GM18867 (cell line): ENCODE data around the gene UBALD1.
"Not testable (repeated sequence)": the region's sequence is repeated elsewhere in the genome, so short reads cannot be mapped to it uniquely, and the experiment has no call there.

Source experiments
- ATAC-seq: cut with Tn5 transposase; IDR thresholded peaks from one replicate; pipeline ENCODE4 v1.9.1; 2021; ENCODE audit warnings: mild to moderate bottlenecking, moderate library complexity; ENCODE audit not compliant: unreplicated experiment

The UBALD1 gene

DNA sequence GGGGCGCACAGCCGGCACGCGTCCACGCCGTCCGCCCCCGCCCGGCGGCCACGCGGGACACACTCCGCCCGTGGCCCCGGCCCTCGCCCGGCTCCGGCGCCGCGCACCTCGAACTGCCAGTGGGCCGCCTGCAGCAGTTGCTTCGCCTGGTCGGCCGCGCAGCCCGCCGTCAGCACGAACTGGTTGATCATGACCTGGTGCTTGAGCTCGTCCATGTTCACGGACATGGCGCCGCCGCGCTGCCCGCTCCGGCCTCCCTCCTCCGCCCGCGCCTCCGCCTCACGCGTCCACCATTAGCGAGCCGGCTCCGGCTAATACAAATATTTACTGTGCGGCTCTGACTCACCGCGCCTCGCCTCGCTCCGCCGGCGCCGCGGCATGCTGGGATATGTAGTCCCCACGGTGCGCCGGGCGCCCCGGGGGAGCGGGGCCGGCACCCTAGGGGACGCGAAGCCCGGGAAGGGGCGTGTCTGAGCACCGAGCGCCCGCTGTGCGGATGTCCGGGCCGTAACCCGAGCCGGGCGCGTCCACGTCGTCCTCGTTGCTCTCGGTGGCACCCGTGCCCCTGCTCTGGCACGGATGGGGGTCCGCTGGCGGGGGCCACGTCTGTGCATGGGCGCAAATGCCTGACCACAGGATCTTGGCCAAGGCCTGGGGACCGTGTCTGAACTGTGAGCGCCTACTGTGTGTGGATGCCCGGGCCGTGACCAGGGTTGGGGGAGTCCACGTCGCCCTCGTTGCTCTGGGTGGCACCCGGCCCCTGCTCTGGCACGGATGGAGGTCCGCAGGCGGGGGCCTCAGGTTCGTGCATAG is at the start of gene UBALD1:
TSS of gene UBALD1 (minus strand) at position 318 of the 813 bp plus-strand sequence. CDS start at position 227, 91 bp downstream.
- peak; percentile 51 for ATAC-seq

DNA sequence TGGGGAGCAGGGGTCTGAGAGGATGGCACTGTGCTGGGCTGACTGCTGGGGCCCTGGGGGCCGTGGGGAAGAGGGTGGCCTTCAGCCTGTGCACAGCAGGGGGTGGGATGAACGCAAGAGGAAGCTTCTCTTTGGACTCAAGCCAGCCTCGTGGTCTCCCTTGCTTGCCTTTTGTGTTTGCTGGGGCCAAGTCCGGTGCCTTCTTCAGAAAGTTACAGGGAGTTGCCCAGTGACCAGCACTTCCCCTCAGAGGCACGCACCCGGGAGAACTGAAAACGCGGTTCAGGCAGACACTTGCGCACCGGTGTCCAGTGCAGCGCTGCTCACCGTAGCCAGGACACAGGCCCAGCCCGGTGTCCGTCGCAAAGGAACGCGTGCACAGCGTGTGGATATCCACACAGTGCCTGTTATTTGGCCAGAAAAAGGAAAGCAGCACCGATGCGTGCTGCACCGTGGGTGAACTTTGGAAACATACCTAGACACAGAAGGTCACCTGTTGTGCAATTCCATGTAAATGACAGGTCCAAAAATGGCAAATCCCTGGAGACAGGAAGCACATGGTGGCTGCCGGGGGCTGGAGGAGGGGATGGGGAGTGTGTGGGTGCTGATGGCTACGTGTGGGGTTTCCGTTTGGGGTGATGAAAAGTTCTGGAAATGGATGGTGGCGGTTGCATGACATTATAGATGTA is 49.2 kb upstream of the UBALD1 start:
- no peak for ATAC-seq

DNA sequence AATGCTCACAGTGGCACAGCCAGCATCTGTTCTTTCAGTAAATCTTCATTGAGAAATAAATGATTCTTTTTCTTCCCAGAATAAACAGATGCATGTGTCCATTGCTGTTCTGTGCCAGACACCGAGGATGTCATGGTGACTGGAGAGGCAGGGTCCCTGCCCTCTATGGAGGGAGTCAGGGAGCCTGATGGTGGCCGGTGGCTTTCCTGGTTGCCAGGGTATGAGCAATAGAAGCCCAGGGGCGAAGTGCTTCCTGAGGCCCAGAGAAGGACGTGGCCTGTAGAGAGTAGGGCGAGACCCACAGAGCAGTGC is 48.7 kb upstream of the UBALD1 start:
- no peak for ATAC-seq

DNA sequence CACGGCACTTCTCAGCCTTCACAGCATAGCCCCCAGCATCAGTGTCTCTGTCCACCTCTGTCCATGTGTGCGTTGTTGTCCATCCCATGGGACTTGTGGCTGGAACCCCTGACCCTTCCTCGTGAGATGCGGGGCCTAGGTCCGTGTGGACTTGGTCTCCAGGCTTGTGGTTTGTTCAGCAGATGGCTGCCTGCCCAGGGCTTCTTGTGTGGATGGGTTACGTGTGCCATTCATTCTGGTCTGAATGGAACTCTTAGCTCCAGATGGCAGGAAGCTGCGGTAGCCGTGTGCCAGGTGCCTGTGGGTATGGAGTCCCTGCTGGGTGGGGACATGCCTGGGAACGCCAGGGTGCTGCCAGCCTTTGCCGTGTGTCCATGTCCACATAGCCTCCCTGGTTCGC is 47.0 kb upstream of the UBALD1 start:
- ATAC-seq, result no peak

DNA sequence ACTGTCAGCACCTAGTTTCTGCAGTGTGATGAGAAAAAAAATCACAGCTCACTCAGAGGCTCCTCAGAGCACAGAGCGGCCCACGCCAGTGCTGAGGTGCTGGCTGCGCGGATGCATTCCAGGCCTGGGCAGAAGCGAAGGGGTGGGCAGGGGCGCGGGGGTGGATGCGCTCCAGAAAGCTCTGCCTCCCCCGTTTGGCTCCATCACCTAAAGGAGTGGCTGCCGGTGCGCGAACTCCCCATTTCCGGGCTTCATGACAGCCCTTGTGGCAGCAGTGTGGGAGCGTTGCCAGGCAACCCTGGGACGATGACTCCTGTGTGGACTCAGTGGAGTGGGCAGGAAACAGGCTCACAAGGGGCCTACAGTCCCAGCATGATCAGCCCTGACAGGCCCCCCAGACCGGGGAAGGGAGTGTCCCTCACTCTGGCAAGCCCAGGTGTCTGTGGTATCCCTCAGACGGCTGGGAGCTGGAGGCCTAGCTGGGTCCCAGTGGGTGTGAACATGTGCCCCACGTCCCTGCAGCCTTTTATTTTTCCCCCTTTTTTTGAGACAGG is 45.8 kb upstream of the UBALD1 start:
- no peak for ATAC-seq

DNA sequence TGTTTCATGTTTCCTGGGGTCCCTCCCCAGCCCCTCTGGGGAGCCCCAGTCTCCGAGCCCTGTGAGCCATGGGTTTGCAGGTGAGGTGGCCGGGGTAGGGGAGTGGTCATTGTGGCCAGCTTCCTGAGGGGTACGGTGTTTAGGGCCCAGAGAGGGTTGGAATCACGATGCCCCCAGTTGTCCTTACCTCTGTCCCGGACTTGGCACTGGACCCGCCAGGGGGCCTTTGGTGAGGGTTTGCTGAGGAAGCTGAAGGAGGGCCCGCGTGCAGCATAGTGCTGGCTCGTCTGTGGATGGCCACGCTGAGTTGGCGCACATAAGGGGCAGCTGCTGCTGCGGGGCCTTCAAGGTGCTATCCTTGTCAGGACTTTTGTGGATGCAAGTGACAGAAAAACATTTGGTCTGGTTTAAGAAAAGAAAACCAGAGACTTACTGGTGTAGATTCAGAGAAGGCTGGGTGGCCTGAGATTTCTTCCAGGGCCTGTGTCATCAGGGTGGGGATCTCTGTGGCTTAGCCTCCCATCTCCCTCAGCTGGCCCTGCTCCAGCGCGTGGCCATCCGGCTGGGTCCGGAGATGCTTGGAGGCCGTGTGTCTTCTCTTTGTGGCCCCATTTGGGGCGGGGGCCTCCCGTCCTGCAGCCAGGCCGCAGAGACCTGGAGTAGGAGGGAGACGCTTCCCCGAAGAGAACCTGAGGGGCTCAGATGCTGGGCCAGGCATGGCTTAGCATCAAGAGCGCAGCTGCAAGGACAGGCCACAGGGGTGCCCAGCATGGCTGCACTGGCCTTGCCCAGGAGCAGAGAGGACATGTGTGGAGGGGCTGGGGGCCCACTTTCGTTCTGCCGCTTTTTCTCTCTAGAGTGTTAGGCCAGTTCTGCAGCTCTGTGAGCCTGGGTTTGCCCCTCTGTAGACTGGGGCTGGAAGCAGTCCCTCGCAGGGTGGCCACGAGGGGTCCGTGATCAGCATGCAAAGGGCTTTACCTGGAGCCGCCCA is 45.0 kb upstream of the UBALD1 start:
- no peak for ATAC-seq

DNA sequence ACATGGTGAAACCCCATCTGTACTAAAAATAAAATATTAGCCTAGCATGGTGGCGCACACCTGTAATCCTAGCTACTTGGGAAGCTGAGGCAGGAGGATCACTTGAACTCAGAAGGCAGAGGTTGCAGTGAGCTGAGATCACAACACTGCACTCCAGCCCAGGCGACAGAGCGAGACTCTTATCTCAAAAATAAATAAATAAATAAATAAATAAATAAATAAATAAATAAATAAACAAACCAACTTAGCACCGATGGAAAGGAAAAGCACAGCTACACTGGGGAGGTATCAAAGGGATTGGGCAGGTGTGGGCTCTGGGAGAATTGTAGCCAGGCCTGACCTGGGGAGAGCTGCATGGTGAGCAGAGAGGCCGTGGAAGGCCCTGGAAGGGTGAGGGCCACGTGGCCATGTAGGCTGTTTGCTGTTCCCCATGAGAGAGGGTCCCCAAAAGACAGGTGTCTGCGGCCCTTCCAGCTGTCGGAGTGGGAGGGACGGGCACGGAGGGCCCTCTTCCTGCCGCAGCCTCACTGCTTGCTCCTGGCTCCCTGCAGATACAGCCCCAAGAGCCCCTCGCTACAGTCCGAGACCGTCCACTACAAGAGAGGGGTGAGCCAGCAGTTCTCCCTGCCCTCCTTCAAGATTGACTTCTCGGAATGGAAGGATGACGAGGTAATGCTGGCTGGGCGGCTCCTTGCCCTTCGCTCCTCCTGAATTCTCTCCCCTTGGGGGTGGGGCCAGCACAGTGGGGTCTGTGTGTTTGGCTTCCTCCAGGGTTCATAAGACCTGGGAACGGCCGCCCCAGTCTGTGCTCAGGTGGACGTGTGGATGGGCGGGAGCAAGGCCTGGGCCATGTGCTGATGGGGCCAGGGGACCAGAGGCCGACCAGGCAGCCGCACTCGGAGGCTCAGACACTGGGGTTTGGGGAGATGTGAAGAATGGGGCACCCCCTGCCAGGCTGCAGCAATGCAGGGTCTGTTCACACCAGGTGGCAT is 42.3 kb upstream of the UBALD1 start:
- no peak for ATAC-seq

DNA sequence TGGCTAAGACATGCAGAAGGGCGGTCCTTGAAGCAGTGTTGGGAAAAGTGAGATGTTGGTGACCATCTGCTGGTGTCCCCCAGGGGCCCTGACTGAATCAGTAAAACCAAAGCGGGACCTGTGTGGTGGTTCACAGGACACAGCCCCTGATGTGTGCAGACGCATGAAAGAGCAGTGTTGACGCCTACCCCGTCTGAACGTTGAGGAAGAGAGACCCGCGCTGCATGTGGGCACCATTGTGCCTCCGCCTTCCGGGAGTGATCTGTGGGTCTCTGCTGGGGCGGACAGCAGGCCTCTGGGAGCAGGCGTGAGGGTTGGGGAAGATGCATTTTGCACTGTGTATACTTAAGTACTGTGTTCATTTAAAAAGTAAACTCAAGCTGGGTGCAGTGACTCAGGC is 41.5 kb upstream of the UBALD1 start:
- no peak for ATAC-seq

DNA sequence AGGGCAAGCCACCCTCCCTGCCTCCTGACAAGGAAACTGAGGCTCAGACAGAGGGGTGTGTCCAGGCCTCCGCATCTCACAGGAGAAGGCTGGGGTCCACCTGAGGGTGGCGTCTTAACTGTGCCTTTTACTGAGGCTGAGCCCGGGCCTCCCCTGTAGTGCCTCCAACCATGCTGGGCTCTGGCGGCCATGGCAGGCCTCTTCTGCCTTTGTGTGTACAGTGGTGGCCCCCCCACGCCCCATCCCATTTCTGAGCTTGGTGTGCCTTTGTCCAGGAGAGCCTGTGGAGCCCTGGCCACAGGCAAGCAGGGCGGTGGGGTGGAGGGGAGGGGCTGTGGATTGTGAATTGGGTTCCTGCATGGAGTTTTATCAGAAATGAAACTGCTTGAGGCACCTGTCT is 41.1 kb upstream of the UBALD1 start:
- no peak for ATAC-seq

DNA sequence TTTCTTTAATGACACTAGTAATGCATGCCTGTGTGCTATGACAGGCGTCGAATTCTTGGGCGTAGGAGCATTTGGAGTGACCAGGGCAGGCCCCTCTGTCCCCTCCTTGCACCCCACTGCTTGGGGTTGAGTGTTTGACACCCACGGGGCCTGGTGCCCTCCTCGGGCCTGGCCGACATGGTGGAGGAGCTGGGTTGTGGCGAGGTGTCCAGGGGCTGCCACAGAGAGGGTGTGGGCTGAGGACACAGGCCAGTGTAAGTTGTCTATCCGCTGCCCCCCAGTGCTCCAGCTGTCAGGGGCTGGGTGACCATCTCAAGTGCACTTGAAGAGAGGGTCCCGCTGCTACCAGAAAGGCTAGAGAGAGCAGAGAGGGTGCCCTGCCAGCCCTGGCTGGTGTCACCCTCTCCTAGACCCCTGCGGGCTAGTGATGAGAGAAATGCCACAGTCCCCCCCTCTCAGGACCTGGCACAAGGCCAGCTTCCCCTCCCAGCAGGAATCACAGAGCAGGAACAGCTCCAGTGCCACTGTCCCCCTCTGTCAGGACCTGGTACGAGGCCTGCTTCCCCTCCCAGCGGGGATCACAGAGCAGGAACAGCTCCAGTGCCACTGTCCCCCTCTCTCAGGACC is 40.4 kb upstream of the UBALD1 start:
- no peak for ATAC-seq

DNA sequence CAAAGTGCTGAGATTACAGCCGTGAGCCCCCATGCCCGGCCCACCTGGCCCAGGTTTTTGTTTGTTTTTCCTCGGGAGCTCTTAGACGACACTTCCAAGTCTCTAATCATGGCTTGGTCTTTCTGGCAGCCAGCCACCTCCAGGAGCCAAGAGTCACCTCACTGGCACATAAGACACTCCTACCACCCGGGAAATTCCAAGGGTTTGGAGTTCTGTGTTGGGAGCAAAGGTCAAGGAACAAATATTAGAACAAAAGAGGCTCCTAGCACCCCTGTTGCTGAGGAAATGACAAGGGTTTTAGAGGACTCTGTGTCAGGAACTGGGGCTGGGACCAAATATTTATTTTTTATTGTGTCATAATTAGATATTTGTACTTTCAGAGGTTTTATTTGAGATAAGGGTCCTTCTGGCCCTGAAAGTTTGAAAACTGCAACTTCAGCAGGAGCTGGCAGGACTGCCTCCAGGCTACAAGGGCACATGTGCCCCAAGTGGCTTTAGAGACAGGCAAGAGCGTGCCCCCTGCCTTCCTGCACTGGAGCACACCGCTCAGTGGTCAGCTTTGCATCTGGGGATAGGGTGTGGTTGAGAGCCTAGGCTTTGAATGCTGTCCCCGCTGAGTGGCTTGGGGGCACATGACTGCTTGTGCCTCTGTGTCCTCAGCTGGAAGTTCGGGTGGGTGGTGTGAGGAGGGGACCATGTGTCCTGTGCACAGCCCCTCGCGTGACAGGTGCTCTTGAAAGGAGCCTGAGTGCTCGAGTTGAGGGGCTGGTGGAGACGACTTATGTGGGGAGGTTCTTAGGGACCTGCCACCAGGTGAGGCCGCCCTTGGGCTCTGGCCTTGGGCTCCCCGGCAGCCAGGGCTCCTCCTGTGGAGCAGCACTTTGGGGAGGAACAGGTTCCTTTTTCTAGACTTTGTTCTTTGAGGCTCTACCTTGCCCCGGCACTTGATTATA is 39.6 kb upstream of the UBALD1 start:
- no peak for ATAC-seq

DNA sequence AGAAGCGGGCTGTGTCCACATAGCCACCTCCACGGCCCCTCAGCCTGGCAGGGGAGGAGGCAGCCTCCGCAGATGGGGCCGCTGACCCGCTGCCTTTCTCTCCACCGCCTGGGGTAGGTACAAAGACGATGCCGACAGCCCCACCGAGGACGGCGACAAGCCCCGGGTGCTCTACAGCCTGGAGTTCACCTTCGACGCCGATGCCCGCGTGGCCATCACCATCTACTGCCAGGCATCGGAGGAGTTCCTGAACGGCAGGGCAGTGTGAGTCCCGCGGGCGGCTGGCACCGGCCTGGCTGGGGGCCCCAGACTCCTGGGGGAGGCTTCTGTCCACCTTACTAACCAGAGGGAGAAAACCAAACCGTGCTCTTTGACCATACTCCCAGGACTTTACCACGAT is 37.9 kb upstream of the UBALD1 start:
- ATAC-seq, result no peak

DNA sequence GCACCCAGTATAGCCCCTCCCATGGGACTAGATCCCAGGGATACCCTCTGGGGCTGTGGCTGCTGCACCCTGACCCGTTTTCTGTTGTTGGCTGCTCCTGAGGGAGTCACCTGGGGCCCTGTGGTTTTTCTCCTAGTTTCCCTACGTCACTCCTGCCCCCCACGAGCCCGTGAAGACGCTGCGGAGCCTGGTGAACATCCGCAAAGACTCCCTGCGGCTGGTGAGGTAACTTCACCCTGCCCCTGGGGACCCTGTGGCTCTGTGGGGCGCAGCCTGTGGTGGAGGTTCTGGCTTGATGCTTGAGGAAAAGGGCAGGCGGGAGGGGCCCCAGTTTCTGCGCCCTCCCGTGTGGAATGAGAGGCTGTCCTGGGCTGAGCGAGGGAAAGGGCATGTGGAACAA is 37.1 kb upstream of the UBALD1 start:
- no peak for ATAC-seq

DNA sequence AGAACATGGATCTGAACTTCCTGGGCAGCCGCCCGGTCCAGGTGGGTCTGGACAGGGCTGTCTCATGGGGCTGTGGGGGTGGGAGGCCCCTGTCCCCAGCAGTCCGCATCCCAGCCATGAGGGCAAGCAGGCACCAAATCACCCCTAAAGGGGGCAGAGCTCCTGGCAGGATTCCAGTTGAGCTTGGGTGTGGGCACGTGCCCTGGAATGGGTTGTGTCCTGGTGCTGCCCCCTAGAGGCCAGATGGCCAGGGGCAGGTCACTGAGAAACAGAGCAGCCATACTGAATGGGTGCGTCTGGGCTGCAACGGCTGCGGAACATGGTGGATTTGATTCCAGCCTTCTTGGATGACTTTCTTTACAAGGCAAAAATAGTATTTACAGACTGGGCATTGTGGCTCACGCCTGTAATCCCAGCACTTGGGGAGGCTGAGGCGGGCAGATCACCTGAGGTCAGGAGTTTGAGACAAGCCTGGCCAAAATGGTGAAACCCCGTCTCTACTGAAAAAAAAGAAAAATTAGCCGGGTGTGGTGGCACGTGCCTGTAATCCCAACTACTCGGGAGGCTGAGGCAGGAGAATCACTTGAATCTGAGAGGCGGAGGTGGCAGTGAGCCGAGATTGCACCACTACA is 35.9 kb upstream of the UBALD1 start:
- not testable (repeated sequence) for ATAC-seq

DNA sequence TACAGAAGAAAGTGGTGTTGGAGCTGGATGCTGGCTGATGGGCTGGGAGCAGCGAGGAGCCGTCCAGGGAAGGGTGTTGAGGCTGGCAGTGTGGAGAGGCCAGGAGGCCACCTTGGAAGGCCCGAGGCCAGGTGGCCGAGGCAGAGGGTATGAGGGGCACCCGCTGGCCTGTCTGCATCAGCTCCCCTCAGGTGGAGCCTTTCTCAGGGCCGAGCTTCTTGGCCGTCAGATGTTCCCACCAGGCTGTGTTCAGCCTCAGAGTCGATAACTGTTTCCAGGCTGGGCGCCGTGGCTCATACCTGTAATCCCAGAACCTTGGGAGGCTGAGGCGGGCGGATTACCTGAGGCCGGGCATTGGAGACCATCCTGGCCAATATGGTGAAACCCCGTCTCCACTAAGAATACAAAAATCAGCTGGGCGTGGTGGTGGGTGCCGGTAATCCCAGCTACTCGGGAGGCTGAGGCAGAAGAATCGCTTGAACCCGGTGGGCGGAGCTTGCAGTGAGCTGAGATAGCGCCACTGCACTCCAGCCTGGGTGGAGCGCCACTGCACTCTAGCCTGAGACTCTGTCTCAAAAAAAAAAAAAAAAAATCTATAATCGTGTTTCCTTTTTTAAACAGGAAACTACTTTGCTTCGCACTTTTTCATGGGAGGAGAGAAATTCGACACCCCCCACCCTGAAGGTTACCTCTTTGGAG is 35.2 kb upstream of the UBALD1 start:
- ATAC-seq, result no peak

DNA sequence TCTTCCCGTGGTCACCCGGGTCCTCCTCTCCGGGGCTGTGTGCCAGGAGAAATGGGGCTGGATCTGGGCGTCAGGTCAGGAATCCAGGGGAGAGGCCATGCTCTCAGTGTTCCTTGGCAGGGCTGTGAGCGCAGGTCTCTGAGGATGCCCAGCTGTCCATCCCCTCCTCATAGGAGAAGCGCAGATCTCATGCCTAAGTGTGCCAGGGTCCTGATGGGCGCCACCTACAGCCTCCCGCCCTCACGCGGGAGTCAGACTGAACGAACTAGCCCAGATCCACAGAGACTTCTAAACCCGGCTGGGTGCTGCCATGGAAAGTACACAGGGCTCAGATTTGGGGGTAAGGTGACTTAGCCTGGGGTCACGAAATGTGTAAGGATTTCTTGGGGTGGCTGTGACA is 34.2 kb upstream of the UBALD1 start:
- ATAC-seq, result no peak

DNA sequence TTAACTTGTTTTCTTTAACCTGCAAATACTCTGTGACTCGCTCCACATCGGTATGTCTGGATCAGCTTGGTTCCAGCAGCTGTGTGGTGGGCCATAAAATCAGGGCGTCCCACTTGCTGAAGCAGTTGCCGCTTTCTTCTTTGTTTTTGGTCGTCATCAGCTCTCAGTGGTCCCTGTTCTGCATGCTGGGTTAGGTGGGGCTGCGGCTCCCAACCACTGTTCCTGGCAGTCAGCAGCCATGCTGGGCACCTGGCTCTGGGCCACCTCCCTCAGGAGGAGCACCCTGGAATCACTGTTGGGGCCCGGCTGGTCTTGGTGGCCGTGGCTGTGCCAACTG is 32.9 kb upstream of the UBALD1 start:
- ATAC-seq, result no peak
